Measurements from ENCODE around the gene KIF13A. TPM values are rescaled to one million over a fixed set of nuclear protein-coding genes. Genes with fewer than 3 reads are reported as not detected.
"Not testable (repeated sequence)": the region's sequence is repeated elsewhere in the genome, so short reads cannot be mapped to it uniquely, and the experiment has no call there.

Gene KIF13A
- total RNA-seq, 3 donors from 2014 or later: 40.0 to 60.4 (median 49.6) TPM

GRCh38 chr6:18022398-18023231 is 35.2 kb upstream of the KIF13A start:
- peak overlapping the region; percentile 41 to 60 for H3K27ac ChIP-seq
- intact Hi-C loops (cut with DNase I; ENCODE audit: low total_unique reads): no loop called here

GRCh38 chr6:18021166-18021850 is 33.9 kb upstream of the KIF13A start:
- no peaks in the 10 kb centered on the region for H3K27me3 ChIP-seq
- no peaks in the 10 kb centered on the region for H3K36me3 ChIP-seq
- no peak for TF ChIP-seq CTCF (IDR thresholded peaks at IDR 0.05)
- no peak for TF ChIP-seq POLR2AphosphoS5 (IDR thresholded peaks at IDR 0.05)
- no peak for TF ChIP-seq POLR2A (IDR thresholded peaks at IDR 0.05)
- no peaks in the 10 kb centered on the region for H3K9me3 ChIP-seq
- no peaks in the 10 kb centered on the region for H3K4me1 ChIP-seq
- no peak overlapping the region for H3K4me3 ChIP-seq
- H3K27ac ChIP-seq: no peak overlapping the region
- intact Hi-C loops (cut with DNase I; ENCODE audit: low total_unique reads): no loop called here
- no peak for DNase-seq (ENCODE audit: low spot score in 2 of 2)

More at GRCh38 chr6:18022398-18023231, 35.2 kb upstream of the KIF13A start:
- H3K36me3 ChIP-seq: no peaks in the 10 kb centered on the region
- TF ChIP-seq POLR2A (IDR thresholded peaks at IDR 0.05) (no peak), POLR2AphosphoS5 (IDR thresholded peaks at IDR 0.05) (peak in 1 of 3 donors; percentile 22)
- peak overlapping the region in 2 of 3 donors; percentile 26 to 33 for H3K4me3 ChIP-seq
- H3K27me3 ChIP-seq: no peaks in the 10 kb centered on the region
- H3K4me1 ChIP-seq: no peaks in the 10 kb centered on the region
- no peaks in the 10 kb centered on the region for H3K9me3 ChIP-seq
- DNase-seq (ENCODE audit: low spot score in 2 of 2): peak in 1 of 2 donors; percentile 42

GRCh38 chr6:18020545-18020944 is 33.1 kb upstream of the KIF13A start:
- H3K4me3 ChIP-seq; intact Hi-C loops (cut with DNase I; ENCODE audit: low total_unique reads); H3K36me3 ChIP-seq; H3K9me3 ChIP-seq; DNase-seq (ENCODE audit: low spot score in 2 of 2); H3K27me3 ChIP-seq; H3K4me1 ChIP-seq; H3K27ac ChIP-seq: not testable (repeated sequence)

- Histone ChIP-seq H3K36me3 (no peaks in the 10 kb centered on the region), H3K9me3 (no peaks in the 10 kb centered on the region), H3K4me1 (no peaks in the 10 kb centered on the region), H3K27me3 (no peaks in the 10 kb centered on the region), H3K27ac (no peak overlapping the region), H3K4me3 (peak overlapping the region in 2 of 3 donors; percentile 23 to 37)
- intact Hi-C loops (cut with DNase I; ENCODE audit: low total_unique reads): no loop called here
- no peak for TF ChIP-seq POLR2AphosphoS5 (IDR thresholded peaks at IDR 0.05)
- TF ChIP-seq CTCF (IDR thresholded peaks at IDR 0.05): no peak
- no peak for TF ChIP-seq POLR2A (IDR thresholded peaks at IDR 0.05)
- no peak for DNase-seq (ENCODE audit: low spot score in 2 of 2)
These were observed 32.4 kb upstream of the KIF13A start for GRCh38 chr6:18019539-18020534.

- H3K27me3 ChIP-seq; DNase-seq (ENCODE audit: low spot score in 2 of 2); H3K27ac ChIP-seq; H3K4me3 ChIP-seq; H3K36me3 ChIP-seq; intact Hi-C loops (cut with DNase I; ENCODE audit: low total_unique reads); H3K4me1 ChIP-seq; H3K9me3 ChIP-seq: not testable (repeated sequence)
These were observed 31.7 kb upstream of the KIF13A start for GRCh38 chr6:18019133-18019532.

GRCh38 chr6:18016698-18017097 is 29.3 kb upstream of the KIF13A start:
- no peak for TF ChIP-seq POLR2AphosphoS5 (IDR thresholded peaks at IDR 0.05)
- TF ChIP-seq CTCF (IDR thresholded peaks at IDR 0.05): no peak
- TF ChIP-seq POLR2A (IDR thresholded peaks at IDR 0.05): no peak
- Histone ChIP-seq H3K4me3 (no peak overlapping the region), H3K36me3 (no peaks in the 10 kb centered on the region), H3K9me3 (no peaks in the 10 kb centered on the region), H3K4me1 (no peaks in the 10 kb centered on the region), H3K27me3 (no peaks in the 10 kb centered on the region), H3K27ac (no peak overlapping the region)
- DNase-seq (ENCODE audit: low spot score in 2 of 2): no peak
- intact Hi-C loops (cut with DNase I; ENCODE audit: low total_unique reads): no loop called here

Data from breast epithelium (tissue), 4 donors.